Central memory CD8-positive, alpha-beta T cell (primary cell): ENCODE data around the gene HMCN2.

Source experiments
- ATAC-seq: fragments of 150-1000 bp; cut with Tn5 transposase; replicated peaks from 2 replicates; pipeline ENCODE4 v1.10.0; 2022; ENCODE audit warnings: mild to moderate bottlenecking, moderate FRiP score, moderate number of reproducible peaks; ENCODE audit not compliant: poor library complexity, severe bottlenecking; ENCODE audit errors: extremely low read depth
- DNase-seq, 2 donors: peaks; one replicate each; pipeline ENCODE4 v3.0.0; 2021; ENCODE audit warnings: low spot score in 2 of 2
- H3K27ac Mint-ChIP-seq: one replicate; pipeline ENCODE4 v1.8.0; 2022; ENCODE audit warnings: low read depth, mild to moderate bottlenecking, moderate library complexity, mixed read lengths
- H3K27me3 Mint-ChIP-seq: one replicate; pipeline ENCODE4 v1.8.0; 2022; ENCODE audit warnings: mixed read lengths
- H3K36me3 Mint-ChIP-seq: one replicate; pipeline ENCODE4 v1.8.0; 2022; ENCODE audit warnings: mild to moderate bottlenecking, moderate library complexity, mixed read lengths; ENCODE audit not compliant: insufficient read depth
- H3K4me1 Mint-ChIP-seq: one replicate; pipeline ENCODE4 v1.8.0; 2022; ENCODE audit warnings: mixed read lengths
- H3K4me3 Mint-ChIP-seq: one replicate; pipeline ENCODE4 v1.8.0; 2022; ENCODE audit warnings: mild to moderate bottlenecking, moderate library complexity, mixed read lengths
- H3K9me3 Mint-ChIP-seq: one replicate; pipeline ENCODE4 v1.8.0; 2022; ENCODE audit warnings: mixed read lengths

HMCN2 gene

DNA sequence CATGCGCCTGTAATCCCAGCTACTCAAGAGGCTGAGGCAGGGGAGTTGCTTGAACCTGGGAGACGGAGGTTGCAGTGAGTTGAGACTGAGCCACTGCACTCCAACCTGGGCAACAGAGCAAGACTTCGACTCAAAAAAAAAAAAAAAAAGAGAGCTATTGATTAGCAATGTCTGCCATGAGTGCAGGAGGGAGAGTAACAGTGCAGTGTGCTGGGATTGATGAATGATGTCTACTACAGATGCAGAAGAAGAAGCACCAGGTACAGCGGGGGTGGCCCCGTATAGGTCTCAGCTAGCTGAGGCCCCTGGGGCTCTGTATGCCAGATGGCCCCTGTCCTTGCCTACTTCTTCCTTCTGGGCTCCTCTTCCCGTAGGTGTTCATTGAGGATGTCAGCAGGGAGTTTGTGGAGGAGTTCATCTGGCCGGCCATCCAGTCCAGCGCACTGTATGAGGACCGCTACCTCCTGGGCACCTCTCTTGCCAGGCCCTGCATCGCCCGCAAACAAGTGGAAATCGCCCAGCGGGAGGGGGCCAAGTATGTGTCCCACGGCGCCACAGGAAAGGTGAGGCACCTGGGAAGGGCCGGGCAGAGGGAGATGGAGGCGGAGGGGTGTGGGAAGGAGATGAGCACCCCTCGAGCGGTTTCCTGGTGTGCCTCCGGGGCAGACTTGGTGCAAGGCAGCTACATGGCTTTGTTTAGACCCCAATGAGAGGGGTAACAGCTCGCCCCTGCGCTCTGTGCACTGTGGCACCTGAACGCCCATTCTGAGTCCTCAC lies 192.7 kb downstream of the HMCN2 start:
- ATAC-seq = no peak
- Mint-ChIP-seq H3K27me3 (peaks cover 12% of the 10 kb centered on the region), H3K4me3 (no peak overlapping the region), H3K4me1 (peaks cover 5% of the 10 kb centered on the region), H3K36me3 (peaks cover 1% of the 10 kb centered on the region), H3K9me3 (no peaks in the 10 kb centered on the region), H3K27ac (no peak overlapping the region)
- DNase-seq = no peak

DNA sequence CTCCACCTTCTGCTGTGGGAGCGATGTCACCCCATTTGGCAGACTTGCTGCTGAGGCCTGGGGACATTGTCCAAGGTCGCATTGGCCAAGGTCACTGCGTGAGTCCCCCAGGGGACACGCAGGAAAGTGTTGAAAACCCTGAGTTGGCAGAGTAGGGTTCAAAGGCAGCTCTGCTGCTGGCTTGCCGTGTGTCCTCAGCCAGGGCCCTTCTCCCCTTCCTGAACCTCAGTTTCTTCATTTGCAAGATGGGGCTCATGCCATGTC lies 193.2 kb downstream of the HMCN2 start:
- Mint-ChIP-seq H3K9me3 (no peaks in the 10 kb centered on the region), H3K4me1 (peaks cover 5% of the 10 kb centered on the region), H3K27me3 (peaks cover 15% of the 10 kb centered on the region), H3K27ac (no peak overlapping the region), H3K36me3 (peaks cover 1% of the 10 kb centered on the region), H3K4me3 (no peak overlapping the region)
- DNase-seq (no peak), ATAC-seq (no peak)

DNA sequence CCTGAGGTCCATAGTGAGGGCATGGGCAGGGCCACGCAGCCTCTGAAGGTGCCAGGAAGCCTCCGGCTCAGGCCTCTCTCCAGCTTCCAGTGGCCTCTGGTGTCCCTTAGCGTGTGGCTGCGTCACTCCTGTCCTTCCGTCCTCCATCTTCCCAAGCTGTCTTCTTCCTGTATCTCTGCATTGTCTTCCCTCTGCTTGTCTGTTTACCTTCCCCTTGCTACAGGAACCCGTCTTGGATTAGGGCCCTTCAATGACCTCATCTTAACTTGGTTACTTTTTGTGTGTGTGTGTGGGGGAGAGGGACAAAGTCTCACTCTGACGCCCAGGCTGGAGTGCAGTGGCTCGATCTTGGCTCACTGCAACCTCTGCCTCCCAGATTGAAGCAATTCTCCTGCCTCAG lies 193.6 kb downstream of the HMCN2 start:
- Mint-ChIP-seq H3K36me3 (peaks cover 1% of the 10 kb centered on the region), H3K27me3 (peaks cover 20% of the 10 kb centered on the region), H3K4me3 (no peak overlapping the region), H3K27ac (no peak overlapping the region), H3K9me3 (no peaks in the 10 kb centered on the region), H3K4me1 (peaks cover 5% of the 10 kb centered on the region)
- no peak for DNase-seq
- ATAC-seq = no peak

DNA sequence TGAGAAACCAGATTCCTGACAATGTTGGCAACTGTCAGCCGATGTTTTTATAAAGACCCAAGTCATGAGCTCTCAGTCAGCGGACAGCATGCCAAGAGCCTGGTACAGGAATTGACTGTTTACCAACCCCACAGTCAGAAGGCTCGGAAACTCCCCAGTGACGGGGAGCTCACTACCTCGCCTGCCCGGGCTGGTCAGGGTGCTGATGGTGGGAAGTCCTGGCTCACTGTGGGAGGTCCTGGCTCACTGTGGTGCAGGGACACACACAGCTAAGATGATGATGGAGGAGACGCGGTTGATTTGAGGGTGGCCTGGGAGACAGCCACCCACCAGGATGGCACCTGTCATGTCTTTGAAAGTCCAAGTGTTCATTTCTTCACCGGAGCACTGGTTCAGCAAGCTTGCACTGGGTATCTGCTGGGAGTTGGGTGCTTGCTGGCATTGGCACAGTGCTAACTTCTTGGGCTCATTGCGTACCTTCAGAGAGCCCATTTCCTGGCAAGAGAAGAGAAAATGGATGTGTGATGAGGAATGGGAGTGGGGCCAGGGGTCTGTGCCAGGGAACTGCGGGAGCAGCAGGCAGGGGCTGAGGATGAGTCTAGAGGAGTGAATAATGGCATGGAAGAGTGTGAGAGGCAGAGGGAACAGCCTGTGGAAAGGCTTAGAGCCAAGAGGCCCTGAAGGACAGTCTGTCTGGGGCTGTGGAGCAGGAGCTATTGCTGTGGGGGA lies 194.5 kb downstream of the HMCN2 start:
- no peak for ATAC-seq

GRCh38 chr9:130461218-130461630 lies 195.7 kb downstream of the HMCN2 start:
- peak; percentile 53 to 66 for DNase-seq
- Mint-ChIP-seq H3K4me3 (no peak overlapping the region), H3K36me3 (peaks cover 1% of the 10 kb centered on the region), H3K27me3 (peaks cover 25% of the 10 kb centered on the region), H3K4me1 (peaks cover 5% of the 10 kb centered on the region), H3K9me3 (no peaks in the 10 kb centered on the region), H3K27ac (no peak overlapping the region)
- ATAC-seq = peak; percentile 60

More for the DNA sequence above, 194.5 kb downstream of the HMCN2 start:
- Mint-ChIP-seq H3K27ac (no peak overlapping the region), H3K4me1 (peaks cover 5% of the 10 kb centered on the region), H3K27me3 (peaks cover 23% of the 10 kb centered on the region), H3K9me3 (no peaks in the 10 kb centered on the region), H3K4me3 (no peak overlapping the region), H3K36me3 (peaks cover 1% of the 10 kb centered on the region)
- DNase-seq = no peak

GRCh38 chr9:130461731-130462130 lies 196.2 kb downstream of the HMCN2 start:
- ATAC-seq (no peak), DNase-seq (no peak)
- Mint-ChIP-seq H3K27me3 (peaks cover 30% of the 10 kb centered on the region), H3K36me3 (peaks cover 1% of the 10 kb centered on the region), H3K4me1 (peaks cover 5% of the 10 kb centered on the region), H3K27ac (no peak overlapping the region), H3K4me3 (no peak overlapping the region), H3K9me3 (no peaks in the 10 kb centered on the region)

DNA sequence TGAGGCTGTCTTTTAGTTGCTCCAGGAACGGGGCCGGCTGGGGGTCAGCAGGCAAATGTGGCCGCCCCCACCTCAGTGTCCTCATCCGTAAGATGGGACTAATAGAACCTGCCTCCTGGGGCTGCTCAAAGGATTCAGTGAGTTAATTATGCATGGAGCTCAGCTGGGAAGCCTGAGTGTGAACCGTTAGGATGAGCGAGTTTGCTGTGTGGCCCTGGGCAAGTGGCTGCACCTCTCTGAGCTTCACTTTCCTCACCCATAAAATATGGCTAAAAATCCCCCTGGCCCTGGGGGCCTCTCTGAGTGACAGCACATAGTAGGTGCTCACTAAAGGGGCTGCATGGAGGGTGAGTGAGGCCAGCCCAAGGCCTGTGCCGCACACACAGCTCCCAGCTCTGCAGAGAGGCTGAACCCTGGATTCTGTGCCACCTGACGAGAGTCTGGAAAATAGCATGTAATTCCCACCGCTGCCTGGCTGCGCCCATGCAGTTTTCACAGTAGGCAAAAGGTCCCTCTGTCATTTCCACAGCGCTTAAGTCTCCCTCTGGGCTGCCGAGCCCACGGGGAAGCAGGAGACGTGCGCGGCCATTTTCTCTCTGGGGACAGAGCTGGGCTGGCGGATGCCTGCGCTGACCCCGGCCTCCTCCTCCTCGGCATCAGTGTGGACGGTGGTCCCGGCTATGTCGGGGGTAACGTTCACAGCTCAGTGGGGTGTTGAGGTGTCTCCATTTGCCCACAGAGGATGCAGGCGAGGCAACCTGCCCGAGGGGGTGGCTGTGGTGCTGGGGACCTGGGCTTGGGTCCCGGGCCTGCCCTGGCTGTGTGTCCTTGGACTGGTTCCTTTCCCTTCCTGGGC lies 197.4 kb downstream of the HMCN2 start:
- no peak overlapping the region for H3K27ac Mint-ChIP-seq
- H3K4me3 Mint-ChIP-seq = no peak overlapping the region
- no peaks in the 10 kb centered on the region for H3K9me3 Mint-ChIP-seq
- H3K27me3 Mint-ChIP-seq = peaks cover 42% of the 10 kb centered on the region
- no peak for ATAC-seq
- no peak for DNase-seq
- peaks cover 1% of the 10 kb centered on the region for H3K36me3 Mint-ChIP-seq
- peaks cover 5% of the 10 kb centered on the region for H3K4me1 Mint-ChIP-seq

DNA sequence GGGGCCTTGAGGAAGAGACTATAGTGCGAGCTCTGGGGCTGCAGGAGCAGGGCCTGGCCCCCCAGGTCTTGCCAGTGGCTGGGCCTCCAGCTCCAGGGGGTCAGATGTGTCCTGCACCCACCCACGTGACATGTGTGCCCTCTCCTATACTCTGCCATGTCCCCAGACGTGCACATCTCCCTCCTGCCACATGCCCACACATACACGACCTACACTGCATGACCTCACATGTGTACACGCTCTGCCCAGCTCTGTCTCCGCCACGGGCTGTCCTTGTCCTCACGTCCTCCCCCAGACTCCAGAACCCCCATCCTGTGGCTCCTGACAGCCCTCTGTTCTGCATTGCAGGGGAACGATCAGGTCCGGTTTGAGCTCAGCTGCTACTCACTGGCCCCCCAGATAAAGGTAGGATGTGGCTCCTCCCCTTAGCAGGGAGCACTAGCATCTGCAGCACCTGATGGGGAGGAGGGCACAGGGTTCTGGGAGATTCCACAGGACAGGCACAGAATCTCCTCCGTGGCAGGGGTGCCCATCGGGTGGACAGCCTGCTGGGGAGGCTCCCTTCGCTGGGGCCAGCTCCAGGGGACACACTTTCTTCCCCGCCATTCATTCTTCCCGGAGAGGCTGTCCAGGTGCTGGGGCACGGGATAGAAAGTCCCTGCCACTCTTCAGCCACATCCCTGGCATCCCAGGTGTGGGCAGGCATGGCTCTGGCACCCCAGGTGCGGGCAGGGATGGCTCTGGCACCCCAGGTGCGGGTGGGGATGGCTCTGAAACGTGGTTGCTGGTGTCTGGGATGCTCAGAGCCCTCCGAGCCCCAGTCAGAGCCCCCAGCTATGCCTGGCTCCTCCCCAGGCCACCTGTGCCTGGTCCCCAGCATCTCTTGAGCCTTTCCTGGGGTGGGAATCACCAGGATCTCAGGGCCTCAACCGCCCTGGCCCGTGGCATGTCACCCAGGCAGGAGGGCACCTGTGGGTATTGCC lies 198.5 kb downstream of the HMCN2 start:
- no peak overlapping the region for H3K27ac Mint-ChIP-seq
- ATAC-seq = no peak

GRCh38 chr9:130465383-130466096 lies 200.0 kb downstream of the HMCN2 start:
- Mint-ChIP-seq H3K27ac (no peak overlapping the region), H3K27me3 (peaks cover 56% of the 10 kb centered on the region), H3K9me3 (no peaks in the 10 kb centered on the region), H3K4me3 (no peak overlapping the region), H3K4me1 (peaks cover 2% of the 10 kb centered on the region), H3K36me3 (peaks cover 1% of the 10 kb centered on the region)
- ATAC-seq (no peak), DNase-seq (no peak)

More for the DNA sequence above, 198.5 kb downstream of the HMCN2 start:
- H3K9me3 Mint-ChIP-seq = no peaks in the 10 kb centered on the region
- H3K36me3 Mint-ChIP-seq = peaks cover 1% of the 10 kb centered on the region
- peaks cover 49% of the 10 kb centered on the region for H3K27me3 Mint-ChIP-seq
- no peak for DNase-seq
- H3K4me3 Mint-ChIP-seq = no peak overlapping the region
- H3K4me1 Mint-ChIP-seq = peaks cover 5% of the 10 kb centered on the region

GRCh38 chr9:130466537-130467217 lies 201.1 kb downstream of the HMCN2 start:
- no peaks in the 10 kb centered on the region for H3K36me3 Mint-ChIP-seq
- H3K4me1 Mint-ChIP-seq = no peaks in the 10 kb centered on the region
- H3K27ac Mint-ChIP-seq = no peak overlapping the region
- peaks cover 63% of the 10 kb centered on the region for H3K27me3 Mint-ChIP-seq
- no peak for DNase-seq
- no peak overlapping the region for H3K4me3 Mint-ChIP-seq
- no peak for ATAC-seq
- no peaks in the 10 kb centered on the region for H3K9me3 Mint-ChIP-seq

- Mint-ChIP-seq H3K9me3 (no peaks in the 10 kb centered on the region), H3K4me3 (no peak overlapping the region), H3K4me1 (no peaks in the 10 kb centered on the region), H3K27ac (no peak overlapping the region), H3K36me3 (no peaks in the 10 kb centered on the region), H3K27me3 (peaks cover 69% of the 10 kb centered on the region)
- ATAC-seq (no peak), DNase-seq (no peak)
Measured at GRCh38 chr9:130467316-130467715, 201.8 kb downstream of the HMCN2 start.
